ENCODE data around the gene PPFIBP1.
"Not testable (repeated sequence)": the region's sequence is repeated elsewhere in the genome, so short reads cannot be mapped to it uniquely, and the experiment has no call there.

PPFIBP1 gene

GRCh38 chr12:27652174-27652763 lies 128.3 kb downstream of the PPFIBP1 start:
- DNase-seq, result peak; percentile 80
- Histone ChIP-seq H3K27ac (peak overlapping the region; percentile 0), H3K36me3 (replicated peaks) (peaks cover 18% of the 10 kb centered on the region), H3K4me3 (ENCODE audit: low read depth, low read length) (no peak overlapping the region), H3K27me3 (replicated peaks) (no peaks in the 10 kb centered on the region)
- in situ Hi-C loops (cut with HindIII; ENCODE audit: low pct_ligation_motif_present, low sequenced_read_pairs), result no loop called here
- TF ChIP-seq CTCF (IDR thresholded peaks at IDR 0.05; ENCODE audit: low read depth, low read length, missing control alignments), result peak; percentile 84

GRCh38 chr12:27653661-27654060 lies 129.7 kb downstream of the PPFIBP1 start:
- Histone ChIP-seq H3K4me3 (ENCODE audit: low read depth, low read length) (no peak overlapping the region), H3K27me3 (replicated peaks) (no peaks in the 10 kb centered on the region), H3K27ac (no peak overlapping the region), H3K36me3 (replicated peaks) (peaks cover 18% of the 10 kb centered on the region)
- in situ Hi-C loops (cut with HindIII; ENCODE audit: low pct_ligation_motif_present, low sequenced_read_pairs), result no loop called here
- no peak for TF ChIP-seq CTCF (IDR thresholded peaks at IDR 0.05; ENCODE audit: low read depth, low read length, missing control alignments)
- DNase-seq, result no peak

- H3K27me3 ChIP-seq (replicated peaks); H3K27ac ChIP-seq; DNase-seq; in situ Hi-C loops (cut with HindIII; ENCODE audit: low pct_ligation_motif_present, low sequenced_read_pairs); H3K4me3 ChIP-seq (ENCODE audit: low read depth, low read length): not testable (repeated sequence)
- H3K36me3 ChIP-seq (replicated peaks), result peaks cover 17% of the 10 kb centered on the region
These were observed 131.5 kb downstream of the PPFIBP1 start for GRCh38 chr12:27655476-27655875.

- peak overlapping the region; percentile 53 for H3K27ac ChIP-seq
- peak; percentile 29 for DNase-seq
- in situ Hi-C loops (cut with HindIII; ENCODE audit: low pct_ligation_motif_present, low sequenced_read_pairs), result no loop called here
- H3K27me3 ChIP-seq (replicated peaks), result no peaks in the 10 kb centered on the region
- H3K36me3 ChIP-seq (replicated peaks), result peaks cover 23% of the 10 kb centered on the region
- H3K4me3 ChIP-seq (ENCODE audit: low read depth, low read length), result no peak overlapping the region
- no peak for TF ChIP-seq CTCF (IDR thresholded peaks at IDR 0.05; ENCODE audit: low read depth, low read length, missing control alignments)
These were observed 133.3 kb downstream of the PPFIBP1 start for GRCh38 chr12:27657296-27657695.

- Histone ChIP-seq H3K27ac (no peak overlapping the region), H3K27me3 (replicated peaks) (no peaks in the 10 kb centered on the region), H3K4me3 (ENCODE audit: low read depth, low read length) (no peak overlapping the region), H3K36me3 (replicated peaks) (peaks cover 54% of the 10 kb centered on the region)
- no peak for DNase-seq
- TF ChIP-seq CTCF (IDR thresholded peaks at IDR 0.05; ENCODE audit: low read depth, low read length, missing control alignments), result no peak
- in situ Hi-C loops (cut with HindIII; ENCODE audit: low pct_ligation_motif_present, low sequenced_read_pairs), result no loop called here
These were observed 141.7 kb downstream of the PPFIBP1 start for GRCh38 chr12:27665704-27666103.

GRCh38 chr12:27666510-27666909 lies 142.5 kb downstream of the PPFIBP1 start:
- Histone ChIP-seq H3K27ac (no peak overlapping the region), H3K36me3 (replicated peaks) (peaks cover 58% of the 10 kb centered on the region), H3K4me3 (ENCODE audit: low read depth, low read length) (no peak overlapping the region), H3K27me3 (replicated peaks) (no peaks in the 10 kb centered on the region)
- DNase-seq, result no peak
- in situ Hi-C loops (cut with HindIII; ENCODE audit: low pct_ligation_motif_present, low sequenced_read_pairs), result no loop called here
- no peak for TF ChIP-seq CTCF (IDR thresholded peaks at IDR 0.05; ENCODE audit: low read depth, low read length, missing control alignments)

Measured in brain microvascular endothelial cell (primary cell).